OCI-LY1 (cell line): ENCODE measurements around the gene TOR1A.

ENCODE experiments used
- H2AFZ ChIP-seq: fragments of 200-600 bp; sonication (generic), shearing (Covaris generic); 2 replicates; pipeline ENCODE4 v1.6.0; 2014; ENCODE audit warnings: antibody characterized with exemption, mild to moderate bottlenecking, low read length
- H3F3A ChIP-seq: fragments of 200-600 bp; sonication (generic), shearing (Covaris generic); 2 replicates; pipeline ENCODE4 v1.6.0; 2014; ENCODE audit warnings: mild to moderate bottlenecking, antibody characterized with exemption, low read length, moderate library complexity; ENCODE audit not compliant: insufficient read depth
- H3K27ac ChIP-seq: fragments of 200-600 bp; sonication (generic); 2 replicates; pipeline ENCODE4 v1.5.1; 2014; ENCODE audit warnings: low read length, mixed run types, mild to moderate bottlenecking, low read depth; ENCODE audit not compliant: poor library complexity, severe bottlenecking
- H3K27me3 ChIP-seq: fragments of 200-600 bp; sonication (generic); 2 replicates; pipeline ENCODE4 v1.6.0; 2014; ENCODE audit warnings: antibody characterized with exemption, mild to moderate bottlenecking, low read length, moderate library complexity; ENCODE audit not compliant: insufficient read depth
- H3K36me3 ChIP-seq: fragments of 200-600 bp; sonication (generic); 2 replicates; pipeline ENCODE4 v1.6.1; 2014; ENCODE audit warnings: mild to moderate bottlenecking, antibody characterized with exemption, low read length, moderate library complexity, mixed read lengths; ENCODE audit not compliant: insufficient read depth
- H3K4me1 ChIP-seq: fragments of 200-600 bp; sonication (generic); 2 replicates; pipeline ENCODE4 v1.5.1; 2014; ENCODE audit warnings: mild to moderate bottlenecking, low read length, moderate library complexity; ENCODE audit not compliant: insufficient read depth, severe bottlenecking
- H3K4me2 ChIP-seq: fragments of 200-600 bp; sonication (generic), shearing (Covaris generic); 2 replicates; pipeline ENCODE4 v1.6.1; 2014; ENCODE audit warnings: low read length
- H3K4me3 ChIP-seq: fragments of 200-600 bp; sonication (generic); 2 replicates; pipeline ENCODE4 v1.5.1; 2014; ENCODE audit warnings: low read length, low read depth, mild to moderate bottlenecking, mixed read lengths; ENCODE audit not compliant: poor library complexity, severe bottlenecking
- H3K79me2 ChIP-seq: fragments of 200-600 bp; shearing (Covaris generic); 2 replicates; pipeline ENCODE4 v1.6.1; 2016; ENCODE audit warnings: mixed run types, low read length, mixed read lengths; ENCODE audit not compliant: insufficient read depth
- H3K9ac ChIP-seq: fragments of 200-600 bp; sonication (generic), shearing (Covaris generic); 2 replicates; pipeline ENCODE4 v1.6.1; 2014; ENCODE audit warnings: mild to moderate bottlenecking, low read length, mixed read lengths
- H3K9me2 ChIP-seq: fragments of 200-600 bp; sonication (generic), shearing (Covaris generic); 2 replicates; pipeline ENCODE4 v1.6.1; 2014; ENCODE audit warnings: low read depth, mild to moderate bottlenecking, low read length, mixed read lengths
- H3K9me3 ChIP-seq: fragments of 200-600 bp; shearing (Covaris generic); 2 replicates; pipeline ENCODE4 v1.6.1; 2014; ENCODE audit warnings: low read length, mixed read lengths
- H4K20me1 ChIP-seq: fragments of 200-600 bp; sonication (generic), shearing (Covaris generic); 2 replicates; pipeline ENCODE4 v1.6.0; 2016; ENCODE audit warnings: mild to moderate bottlenecking, low read length; ENCODE audit not compliant: insufficient read depth
- CTCF ChIP-seq: fragments of 200-600 bp; sonication (generic), shearing (Covaris generic); IDR thresholded peaks from 2 replicates; pipeline ENCODE4 v1.5.1; 2017; ENCODE audit warnings: mild to moderate bottlenecking, antibody characterized with exemption, low read length, moderate library complexity, mixed read lengths
- EZH2 ChIP-seq: fragments of 200-600 bp; sonication (generic), shearing (Covaris generic); IDR thresholded peaks from 2 replicates; pipeline ENCODE4 v1.8.0; 2017; ENCODE audit warnings: borderline replicate concordance, mixed run types, mild to moderate bottlenecking, antibody characterized with exemption, low read length, moderate library complexity, mixed read lengths

Gene TOR1A

GRCh38 chr9:129765764-129766317 lies 58.1 kb downstream of the TOR1A start:
- H3K4me2 ChIP-seq = no peak overlapping the region
- H3K27me3 ChIP-seq = no peaks in the 10 kb centered on the region
- no peaks in the 10 kb centered on the region for H3K9me3 ChIP-seq
- H2AFZ ChIP-seq = no peak overlapping the region
- TF ChIP-seq CTCF (no peak), EZH2 (no peak)
- no peaks in the 10 kb centered on the region for H3K36me3 ChIP-seq
- no peaks in the 10 kb centered on the region for H4K20me1 ChIP-seq
- no peaks in the 10 kb centered on the region for H3K9me2 ChIP-seq
- H3K79me2 ChIP-seq = no peaks in the 10 kb centered on the region
- no peaks in the 10 kb centered on the region for H3K4me1 ChIP-seq
- no peaks in the 10 kb centered on the region for H3F3A ChIP-seq
- H3K9ac ChIP-seq = no peak overlapping the region
- no peak overlapping the region for H3K27ac ChIP-seq
- no peak overlapping the region for H3K4me3 ChIP-seq

- Histone ChIP-seq H3K4me2 (no peak overlapping the region), H3K79me2 (no peaks in the 10 kb centered on the region), H3K27me3 (no peaks in the 10 kb centered on the region), H3K9me3 (no peaks in the 10 kb centered on the region), H3K36me3 (no peaks in the 10 kb centered on the region), H3K9me2 (no peaks in the 10 kb centered on the region), H3K27ac (no peak overlapping the region), H2AFZ (no peak overlapping the region), H3K4me1 (no peaks in the 10 kb centered on the region), H3F3A (no peaks in the 10 kb centered on the region), H3K9ac (no peak overlapping the region), H3K4me3 (no peak overlapping the region), H4K20me1 (no peaks in the 10 kb centered on the region)
- no peak for TF ChIP-seq EZH2
Measured at GRCh38 chr9:129762985-129763926, 60.7 kb downstream of the TOR1A start.
